Fibroblast of lung (primary cell): ENCODE measurements around the gene AP1S1. TPM values are rescaled to one million over a fixed set of nuclear protein-coding genes. Genes with fewer than 3 reads are reported as not detected.

ENCODE experiments used
- DNase-seq, 2 donors: peaks; one replicate each; pipeline versions ENCODE4 v3.0.0 to v3.0.0-alpha.2; 2010; ENCODE audit warnings: low read depth in 2 of 2
- H2AFZ ChIP-seq: 2 replicates; pipeline ENCODE4 v1.5.1; 2012; ENCODE audit warnings: low read length, control low read depth, inconsistent platforms
- H3K27ac ChIP-seq: 2 replicates; pipeline ENCODE4 v1.5.1; 2011; ENCODE audit warnings: low read length, control low read depth; ENCODE audit not compliant: insufficient read depth
- H3K27me3 ChIP-seq: 2 replicates; pipeline ENCODE4 v1.5.1; 2011; ENCODE audit warnings: mild to moderate bottlenecking, low read length; ENCODE audit not compliant: control insufficient read depth, insufficient read depth
- H3K36me3 ChIP-seq: 2 replicates; pipeline ENCODE4 v1.5.1; 2011; ENCODE audit warnings: low read length; ENCODE audit not compliant: control insufficient read depth, insufficient read depth
- H3K4me1 ChIP-seq: 2 replicates; pipeline ENCODE4 v1.5.1; 2011; ENCODE audit warnings: low read length; ENCODE audit not compliant: control insufficient read depth, insufficient read depth; ENCODE audit errors: extremely low read depth
- H3K4me2 ChIP-seq: 2 replicates; pipeline ENCODE4 v1.5.1; 2011; ENCODE audit warnings: low read length, control low read depth; ENCODE audit not compliant: insufficient read depth; ENCODE audit errors: extremely low read depth
- H3K4me3 ChIP-seq, 4 experiments: fragments of 200-600 bp in 1 of 4; sonication (generic) in 1 of 4; replicated peaks in 1 of 4; 2 replicates each; pipeline ENCODE4 v1.5.1; 2011 to 2016; ENCODE audit warnings: low read length in 4 of 4, low read depth in 3 of 4, mild to moderate bottlenecking in 3 of 4, control low read depth in 2 of 4, inconsistent platforms in 1 of 4, mixed read lengths in 1 of 4; ENCODE audit not compliant: insufficient read depth in 1 of 4; ENCODE audit errors: control extremely low read depth in 1 of 4
- H3K79me2 ChIP-seq: 2 replicates; pipeline ENCODE4 v1.5.1; 2012; ENCODE audit warnings: mild to moderate bottlenecking, low read length, inconsistent platforms; ENCODE audit not compliant: control insufficient read depth, insufficient read depth
- H3K9ac ChIP-seq: 2 replicates; pipeline ENCODE4 v1.5.1; 2011; ENCODE audit warnings: mild to moderate bottlenecking, low read length, control low read depth; ENCODE audit not compliant: insufficient read depth
- H3K9me3 ChIP-seq: 2 replicates; pipeline ENCODE4 v1.5.1; 2012; ENCODE audit warnings: low read depth, low read length; ENCODE audit not compliant: control insufficient read depth, insufficient read depth
- H4K20me1 ChIP-seq: 2 replicates; pipeline ENCODE4 v1.5.1; 2011; ENCODE audit warnings: low read length; ENCODE audit not compliant: control insufficient read depth, insufficient read depth; ENCODE audit errors: extremely low read depth
- EZH2 ChIP-seq: IDR thresholded peaks from 2 replicates; pipeline ENCODE4 v1.5.1; 2012; ENCODE audit warnings: low read length, control low read depth, mild to moderate bottlenecking; ENCODE audit errors: missing control alignments
- polyA plus RNA-seq, 2 donors: library from polyadenylated mRNA; depleted of rRNA in 1 of 2; stranded (reverse) in 1 of 2; unstranded in 1 of 2; fragments of >200 nt; gene quantifications; 2 replicates each; pipeline ENCODE4 v1.2.1, GENCODE V29; 2011 to 2012; ENCODE audit warnings: missing spikeins in 1 of 2
- total RNA-seq: library from RNA; depleted of rRNA; stranded (reverse); fragments of >200 nt; gene quantifications from 2 replicates; pipeline ENCODE4 v1.2.1, GENCODE V29; 2014
- TF ChIP-seq, protein P1 (sequence below), 2 donors: IDR thresholded peaks in 1 of 2; conservative IDR thresholded peaks in 1 of 2; 1 replicate in 1 of 2; 2 replicates in 1 of 2; pipeline ENCODE4 v1.5.1; 2011 to 2012; ENCODE audit warnings: low read length in 2 of 2, control low read depth in 1 of 2, inconsistent platforms in 1 of 2, low read depth in 1 of 2, mild to moderate bottlenecking in 1 of 2

The AP1S1 gene
- total and polyA plus RNA-seq, 2 donors (not counting 1 experiment from before 2014, with no cell fraction given) = 128 to 139 TPM

DNA sequence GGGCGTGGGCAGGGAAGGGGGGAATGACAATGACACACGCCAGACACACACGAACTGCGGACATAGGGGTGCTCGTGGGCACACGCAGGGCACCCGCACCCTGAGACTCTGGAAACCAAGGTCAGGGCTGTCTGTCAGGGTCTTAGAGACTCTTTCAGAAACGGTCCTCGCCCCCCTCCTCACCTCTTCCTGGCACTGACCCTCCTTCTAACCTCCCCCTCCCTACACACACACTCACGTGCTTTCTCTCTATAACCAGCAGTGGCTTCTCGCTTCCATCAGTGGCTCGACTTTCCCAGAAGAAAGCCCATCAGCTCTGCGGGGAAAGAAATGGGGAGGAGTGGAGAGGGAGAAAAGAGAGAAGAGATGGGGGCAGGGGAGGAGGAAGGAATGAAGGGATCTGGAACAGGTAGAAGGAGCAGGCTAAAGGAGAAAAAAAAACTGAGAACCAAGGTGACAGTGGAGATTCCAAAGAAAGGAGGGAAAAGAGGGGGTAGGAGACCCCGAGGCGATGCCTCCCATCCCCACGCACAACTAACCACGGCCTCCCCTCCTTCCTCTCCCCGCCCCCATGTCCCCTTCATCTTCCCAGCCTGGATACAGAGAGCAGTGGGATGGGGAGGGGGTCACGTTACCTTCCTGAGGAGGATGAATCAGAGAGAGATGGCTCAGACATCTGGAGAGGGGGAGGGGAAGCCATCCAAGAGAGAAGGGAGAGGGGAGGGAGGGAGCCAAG lies 12.8 kb downstream of the AP1S1 start:
- no peak overlapping the region for H2AFZ ChIP-seq
- no peak overlapping the region for H3K27ac ChIP-seq
- no peaks in the 10 kb centered on the region for H3K79me2 ChIP-seq
- H3K36me3 ChIP-seq = no peaks in the 10 kb centered on the region
- peak overlapping the region; percentile 35 for H3K4me2 ChIP-seq
- peaks cover 20% of the 10 kb centered on the region for H3K4me1 ChIP-seq
- no peaks in the 10 kb centered on the region for H3K9me3 ChIP-seq
- TF ChIP-seq EZH2 = no peak
- TF ChIP-seq, protein P1, sequence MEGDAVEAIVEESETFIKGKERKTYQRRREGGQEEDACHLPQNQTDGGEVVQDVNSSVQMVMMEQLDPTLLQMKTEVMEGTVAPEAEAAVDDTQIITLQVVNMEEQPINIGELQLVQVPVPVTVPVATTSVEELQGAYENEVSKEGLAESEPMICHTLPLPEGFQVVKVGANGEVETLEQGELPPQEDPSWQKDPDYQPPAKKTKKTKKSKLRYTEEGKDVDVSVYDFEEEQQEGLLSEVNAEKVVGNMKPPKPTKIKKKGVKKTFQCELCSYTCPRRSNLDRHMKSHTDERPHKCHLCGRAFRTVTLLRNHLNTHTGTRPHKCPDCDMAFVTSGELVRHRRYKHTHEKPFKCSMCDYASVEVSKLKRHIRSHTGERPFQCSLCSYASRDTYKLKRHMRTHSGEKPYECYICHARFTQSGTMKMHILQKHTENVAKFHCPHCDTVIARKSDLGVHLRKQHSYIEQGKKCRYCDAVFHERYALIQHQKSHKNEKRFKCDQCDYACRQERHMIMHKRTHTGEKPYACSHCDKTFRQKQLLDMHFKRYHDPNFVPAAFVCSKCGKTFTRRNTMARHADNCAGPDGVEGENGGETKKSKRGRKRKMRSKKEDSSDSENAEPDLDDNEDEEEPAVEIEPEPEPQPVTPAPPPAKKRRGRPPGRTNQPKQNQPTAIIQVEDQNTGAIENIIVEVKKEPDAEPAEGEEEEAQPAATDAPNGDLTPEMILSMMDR (conservative IDR thresholded peaks at IDR 0.05 in 1 of 2, IDR thresholded peaks at IDR 0.05 in 1 of 2; ENCODE audit: low read depth in 1 of 2, low read length in 2 of 2) = no peak
- H4K20me1 ChIP-seq = peaks cover 2% of the 10 kb centered on the region
- peak in 1 of 2 donors; percentile 52 for DNase-seq
- H3K4me3 ChIP-seq = no peak overlapping the region
- H3K9ac ChIP-seq = no peak overlapping the region
- peaks cover 50% of the 10 kb centered on the region for H3K27me3 ChIP-seq

DNA sequence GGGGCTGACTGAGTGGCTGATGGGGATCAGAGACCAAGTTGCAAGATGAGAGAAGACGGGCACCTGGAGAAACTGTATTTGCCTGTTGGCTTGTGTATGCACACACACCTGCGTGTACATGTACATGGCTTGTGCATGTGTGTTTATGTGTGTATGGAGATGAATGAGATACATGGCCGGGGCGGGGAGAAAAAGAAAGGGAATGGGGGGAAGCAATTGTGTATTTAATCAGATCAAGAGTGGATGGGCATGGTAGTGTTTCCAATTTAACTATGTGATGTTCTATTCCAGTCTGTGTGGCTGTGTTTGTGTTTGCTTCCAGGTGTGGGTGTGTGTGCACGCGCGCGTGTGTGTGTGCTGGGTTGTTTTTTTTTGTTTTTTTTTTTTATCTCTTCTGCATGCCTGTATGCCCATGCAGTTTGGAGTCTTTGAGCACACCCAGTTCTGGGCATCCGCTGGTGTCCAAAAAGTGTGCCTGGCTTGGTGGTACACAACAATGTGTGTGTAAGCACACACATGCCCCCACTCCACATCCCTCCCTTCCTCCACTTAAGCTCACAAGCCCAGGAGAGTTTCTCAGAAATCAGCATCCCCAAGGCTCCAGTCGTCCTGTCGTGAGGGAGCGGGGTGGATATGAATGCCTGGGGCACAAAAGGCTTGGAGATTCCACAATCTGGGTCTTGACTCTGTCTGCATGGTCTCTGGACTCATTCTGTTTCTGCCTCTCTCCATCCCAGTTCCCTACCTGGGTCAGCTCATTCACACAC lies 13.6 kb downstream of the AP1S1 start:
- H3K9me3 ChIP-seq = no peaks in the 10 kb centered on the region
- DNase-seq = no peak
- no peaks in the 10 kb centered on the region for H3K79me2 ChIP-seq
- no peak overlapping the region for H3K27ac ChIP-seq
- H3K4me3 ChIP-seq = no peak overlapping the region
- no peak overlapping the region for H3K9ac ChIP-seq
- TF ChIP-seq EZH2 = no peak
- TF ChIP-seq, protein P1 (conservative IDR thresholded peaks at IDR 0.05 in 1 of 2, IDR thresholded peaks at IDR 0.05 in 1 of 2; ENCODE audit: low read depth in 1 of 2, low read length in 2 of 2) = no peak
- peak overlapping the region; percentile 13 for H3K4me2 ChIP-seq
- peaks cover 58% of the 10 kb centered on the region for H3K27me3 ChIP-seq
- peaks cover 2% of the 10 kb centered on the region for H4K20me1 ChIP-seq
- H3K36me3 ChIP-seq = no peaks in the 10 kb centered on the region
- H2AFZ ChIP-seq = no peak overlapping the region
- H3K4me1 ChIP-seq = peaks cover 19% of the 10 kb centered on the region

DNA sequence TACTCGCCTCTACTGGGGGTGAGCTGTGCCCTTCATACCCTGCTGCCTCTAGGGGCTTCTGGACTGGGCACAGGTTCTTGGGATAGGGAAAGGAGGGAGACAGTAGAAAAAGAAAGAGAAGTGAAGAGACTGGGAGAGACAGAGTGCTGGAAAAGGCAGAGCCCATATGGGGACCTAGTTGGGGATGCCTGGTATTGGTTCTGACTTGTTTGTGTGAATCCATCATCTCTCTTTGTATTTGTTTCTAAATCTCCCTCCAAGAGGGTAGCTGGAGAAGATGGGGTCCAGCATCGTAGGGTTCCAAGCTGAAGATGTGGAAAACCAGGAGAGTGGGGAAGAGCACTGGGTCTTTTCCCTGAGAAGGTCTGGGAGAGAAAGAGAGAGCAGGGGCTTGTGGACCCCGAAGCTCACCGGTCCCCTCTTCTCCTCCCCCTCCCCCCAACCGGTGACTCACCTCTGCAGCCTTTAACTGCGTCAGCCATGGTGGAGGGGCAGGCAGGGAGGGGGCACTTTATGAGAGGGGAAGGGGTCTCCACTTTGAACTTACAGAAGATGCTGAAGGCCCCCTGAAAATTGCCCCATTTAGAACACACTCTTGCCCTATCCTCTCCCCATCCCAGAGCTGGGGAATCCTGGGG lies 14.3 kb downstream of the AP1S1 start:
- peak overlapping the region; percentile 13 for H3K4me2 ChIP-seq
- H3K27me3 ChIP-seq = peaks cover 62% of the 10 kb centered on the region

More for the DNA sequence above, 14.3 kb downstream of the AP1S1 start:
- H4K20me1 ChIP-seq = peaks cover 2% of the 10 kb centered on the region
- H3K9me3 ChIP-seq = no peaks in the 10 kb centered on the region
- peaks cover 24% of the 10 kb centered on the region for H3K4me1 ChIP-seq
- no peak for DNase-seq
- no peak overlapping the region for H3K9ac ChIP-seq
- no peak overlapping the region for H3K4me3 ChIP-seq
- no peaks in the 10 kb centered on the region for H3K79me2 ChIP-seq
- TF ChIP-seq, protein P1 (conservative IDR thresholded peaks at IDR 0.05 in 1 of 2, IDR thresholded peaks at IDR 0.05 in 1 of 2; ENCODE audit: low read depth in 1 of 2, low read length in 2 of 2) = no peak
- peak; percentile 27 for TF ChIP-seq EZH2
- H3K27ac ChIP-seq = no peak overlapping the region
- no peak overlapping the region for H2AFZ ChIP-seq
- no peaks in the 10 kb centered on the region for H3K36me3 ChIP-seq
